ENCODE data around the gene AS3MT. TPM values are rescaled to one million over a fixed set of nuclear protein-coding genes. Genes with fewer than 3 reads are reported as not detected.

Gene AS3MT
- total RNA-seq, 3 donors from 2014 or later, result 3.7 to 5.6 (median 5.2) TPM

DNA sequence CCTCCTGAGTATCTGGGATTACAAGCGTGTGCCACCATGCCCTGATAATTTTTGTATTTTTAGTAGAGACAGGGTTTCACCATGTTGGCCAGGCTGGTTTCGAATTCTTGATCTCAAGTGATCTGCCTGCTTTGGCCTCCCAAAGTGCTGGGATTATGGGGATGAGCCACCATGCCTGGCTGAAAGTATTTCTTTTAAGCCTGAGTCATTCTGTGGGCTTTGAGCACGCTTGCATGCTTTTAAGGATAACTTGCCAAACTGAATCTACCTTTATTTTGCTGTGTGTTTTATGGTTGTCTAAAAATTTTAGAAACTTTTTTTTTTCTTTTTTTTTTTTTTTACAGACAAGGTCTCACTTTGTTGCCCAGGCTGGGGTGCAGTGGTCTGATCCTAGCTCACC, 82.0 kb downstream of the AS3MT start:
- Histone ChIP-seq H3K27me3 (no peaks in the 10 kb centered on the region), H3K4me3 (no peak overlapping the region), H3K9me3 (no peaks in the 10 kb centered on the region), H3K4me1 (no peaks in the 10 kb centered on the region), H3K27ac (no peak overlapping the region), H3K36me3 (no peaks in the 10 kb centered on the region)
- TF ChIP-seq POLR2AphosphoS5 (IDR thresholded peaks at IDR 0.05) (no peak), POLR2A (IDR thresholded peaks at IDR 0.05) (no peak)
- TF ChIP-seq, protein P1, sequence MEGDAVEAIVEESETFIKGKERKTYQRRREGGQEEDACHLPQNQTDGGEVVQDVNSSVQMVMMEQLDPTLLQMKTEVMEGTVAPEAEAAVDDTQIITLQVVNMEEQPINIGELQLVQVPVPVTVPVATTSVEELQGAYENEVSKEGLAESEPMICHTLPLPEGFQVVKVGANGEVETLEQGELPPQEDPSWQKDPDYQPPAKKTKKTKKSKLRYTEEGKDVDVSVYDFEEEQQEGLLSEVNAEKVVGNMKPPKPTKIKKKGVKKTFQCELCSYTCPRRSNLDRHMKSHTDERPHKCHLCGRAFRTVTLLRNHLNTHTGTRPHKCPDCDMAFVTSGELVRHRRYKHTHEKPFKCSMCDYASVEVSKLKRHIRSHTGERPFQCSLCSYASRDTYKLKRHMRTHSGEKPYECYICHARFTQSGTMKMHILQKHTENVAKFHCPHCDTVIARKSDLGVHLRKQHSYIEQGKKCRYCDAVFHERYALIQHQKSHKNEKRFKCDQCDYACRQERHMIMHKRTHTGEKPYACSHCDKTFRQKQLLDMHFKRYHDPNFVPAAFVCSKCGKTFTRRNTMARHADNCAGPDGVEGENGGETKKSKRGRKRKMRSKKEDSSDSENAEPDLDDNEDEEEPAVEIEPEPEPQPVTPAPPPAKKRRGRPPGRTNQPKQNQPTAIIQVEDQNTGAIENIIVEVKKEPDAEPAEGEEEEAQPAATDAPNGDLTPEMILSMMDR (IDR thresholded peaks at IDR 0.05), result no peak
- no peak for DNase-seq (ENCODE audit: low spot score in 2 of 2)
- intact Hi-C loops (cut with DNase I; ENCODE audit: low total_unique reads), result no loop called here

Other genes starting within 250 kb of the AS3MT start
- gene TRIM8, start 225.0 kb upstream of the AS3MT start, total RNA-seq, result 100 to 1,000 TPM in 1 of 3 donors, 10 to 100 TPM in 2; 74.6 to 128 (median 88.8) TPM
- gene ARL3, start 155.1 kb upstream of the AS3MT start, total RNA-seq, result 1 to 10 TPM; 5.1 to 7.3 (median 5.9) TPM
- 10 to 100 TPM in 1 of 3 donors, 1 to 10 TPM in 2; 3.8 to 10.4 (median 4.9) TPM for gene SFXN2, start 154.8 kb upstream of the AS3MT start, total RNA-seq
- gene WBP1L, start 125.5 kb upstream of the AS3MT start, total RNA-seq, result 100 to 1,000 TPM; 114 to 174 (median 143) TPM
- gene CYP17A1, start 32.1 kb upstream of the AS3MT start, total RNA-seq, result not detected
- 10 to 100 TPM; 44.8 to 73.5 (median 61.0) TPM for gene BORCS7, start 15.2 kb upstream of the AS3MT start, total RNA-seq
- 1 to 10 TPM; 6.4 to 7.2 (median 6.7) TPM for gene CNNM2, start 48.8 kb downstream of the AS3MT start, total RNA-seq

All from breast epithelium (tissue), 4 donors.